Hypothalamus (tissue), 51 donors: ENCODE data around the gene ULK3.
"Not testable (repeated sequence)": the region's sequence is repeated elsewhere in the genome, so short reads cannot be mapped to it uniquely, and the experiment has no call there.

Experiments used
- DNase-seq, 51 donors: peaks; one replicate each; lab custom pipeline; 2025; lab: John Stamatoyannopoulos, UW

Gene ULK3, protein sequence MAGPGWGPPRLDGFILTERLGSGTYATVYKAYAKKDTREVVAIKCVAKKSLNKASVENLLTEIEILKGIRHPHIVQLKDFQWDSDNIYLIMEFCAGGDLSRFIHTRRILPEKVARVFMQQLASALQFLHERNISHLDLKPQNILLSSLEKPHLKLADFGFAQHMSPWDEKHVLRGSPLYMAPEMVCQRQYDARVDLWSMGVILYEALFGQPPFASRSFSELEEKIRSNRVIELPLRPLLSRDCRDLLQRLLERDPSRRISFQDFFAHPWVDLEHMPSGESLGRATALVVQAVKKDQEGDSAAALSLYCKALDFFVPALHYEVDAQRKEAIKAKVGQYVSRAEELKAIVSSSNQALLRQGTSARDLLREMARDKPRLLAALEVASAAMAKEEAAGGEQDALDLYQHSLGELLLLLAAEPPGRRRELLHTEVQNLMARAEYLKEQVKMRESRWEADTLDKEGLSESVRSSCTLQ

DNA sequence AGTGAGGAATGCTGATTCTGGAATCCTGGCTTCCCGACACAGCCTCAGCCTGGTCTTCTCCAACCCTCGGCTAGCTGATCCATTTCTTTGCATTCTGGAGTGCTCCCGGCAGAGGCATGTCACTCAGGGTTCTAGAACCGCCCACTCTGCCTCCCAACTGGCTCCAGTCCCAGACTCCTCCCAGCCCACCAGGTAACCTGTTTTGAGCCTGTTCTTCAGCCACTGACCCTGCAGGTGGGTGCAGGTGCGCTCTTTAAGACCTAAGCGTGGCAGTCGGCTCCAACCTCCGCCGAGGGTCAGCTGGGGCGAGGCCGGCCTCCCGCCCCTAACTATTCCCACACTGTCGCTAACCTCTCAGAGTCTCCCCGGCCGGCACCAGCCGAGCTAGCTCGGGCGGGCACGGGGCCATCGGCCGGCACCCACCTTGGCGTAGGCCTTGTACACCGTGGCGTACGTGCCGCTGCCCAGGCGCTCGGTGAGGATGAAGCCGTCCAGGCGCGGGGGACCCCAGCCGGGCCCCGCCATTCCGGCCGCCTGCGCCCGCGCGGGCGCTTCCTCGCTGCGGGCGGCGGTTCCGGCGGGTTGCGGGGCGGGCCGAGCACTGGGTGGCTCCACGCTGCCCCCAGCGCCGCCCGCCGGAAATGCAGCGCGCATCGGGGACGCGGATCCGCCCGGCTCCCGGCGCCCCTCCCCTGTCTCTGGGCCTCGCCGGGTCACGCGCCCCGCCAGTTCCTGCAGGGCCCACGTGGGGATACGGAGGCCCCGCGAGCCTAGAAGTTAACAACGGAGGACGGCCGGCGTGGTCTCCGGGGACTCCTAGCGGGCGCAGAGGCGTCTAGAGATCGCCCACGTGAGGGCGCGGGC lies at the start of gene ULK3:
Gene ULK3 (minus strand): TSS at position 576 of the 864 bp plus-strand sequence. CDS start 51 bp downstream, at position 525.
- DNase-seq = peak; percentile 28 to 98 (median 86)

- no peak for DNase-seq
Measured at GRCh38 chr15:74892313-74892712, 49.4 kb upstream of the ULK3 start.

GRCh38 chr15:74891469-74891868 lies 48.5 kb upstream of the ULK3 start:
- DNase-seq = no peak

GRCh38 chr15:74890665-74890960 lies 47.7 kb upstream of the ULK3 start:
- no peak for DNase-seq

DNA sequence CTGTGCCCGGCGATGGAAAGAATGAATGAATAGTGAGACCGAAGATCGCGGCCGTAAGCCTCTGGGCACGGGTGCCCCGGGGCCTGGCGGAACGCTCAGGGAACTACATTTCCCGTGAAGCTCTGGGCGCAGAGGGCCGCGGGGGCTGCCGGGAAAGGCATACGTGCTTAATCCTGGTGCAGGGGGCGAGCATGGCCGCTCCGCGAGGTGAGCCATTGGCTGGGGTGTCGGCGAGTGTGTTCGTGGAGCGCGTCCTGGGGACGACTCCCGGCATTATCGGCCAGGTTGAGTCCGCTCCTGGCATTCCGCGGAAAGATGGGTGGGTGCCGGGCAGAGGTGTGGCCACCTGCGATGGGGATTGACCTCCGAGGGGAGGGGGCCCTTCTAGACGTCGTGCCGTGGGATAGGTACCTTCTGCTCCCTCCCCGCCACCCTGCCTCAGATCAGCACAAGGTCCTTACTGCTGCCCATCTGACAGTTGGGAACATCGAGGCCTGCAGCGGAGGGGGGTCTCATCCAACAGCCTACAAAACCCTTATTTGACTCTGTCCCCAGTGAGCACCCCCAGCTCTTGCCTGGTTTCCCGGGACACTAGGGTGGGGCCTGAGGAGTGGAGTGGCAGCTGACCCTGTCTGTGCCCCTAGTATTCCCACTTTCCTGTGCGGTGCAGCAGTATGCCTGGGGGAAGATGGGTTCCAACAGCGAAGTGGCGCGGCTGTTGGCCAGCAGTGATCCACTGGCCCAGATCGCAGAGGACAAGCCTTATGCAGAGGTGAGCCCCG lies 47.1 kb upstream of the ULK3 start, which contains the start of gene MPI:
Gene MPI (plus strand): TSS at position 160 of the 782 bp plus-strand sequence. CDS start 32 bp downstream, at position 192.
- DNase-seq = peak; percentile 50 to 91 (median 79)

- DNase-seq = peak in 35 of 51 donors; percentile 5 to 86 (median 34)
Measured at GRCh38 chr15:74889390-74889882, 46.5 kb upstream of the ULK3 start.

- DNase-seq = no peak
Measured at GRCh38 chr15:74888716-74889115, 45.8 kb upstream of the ULK3 start.

DNA sequence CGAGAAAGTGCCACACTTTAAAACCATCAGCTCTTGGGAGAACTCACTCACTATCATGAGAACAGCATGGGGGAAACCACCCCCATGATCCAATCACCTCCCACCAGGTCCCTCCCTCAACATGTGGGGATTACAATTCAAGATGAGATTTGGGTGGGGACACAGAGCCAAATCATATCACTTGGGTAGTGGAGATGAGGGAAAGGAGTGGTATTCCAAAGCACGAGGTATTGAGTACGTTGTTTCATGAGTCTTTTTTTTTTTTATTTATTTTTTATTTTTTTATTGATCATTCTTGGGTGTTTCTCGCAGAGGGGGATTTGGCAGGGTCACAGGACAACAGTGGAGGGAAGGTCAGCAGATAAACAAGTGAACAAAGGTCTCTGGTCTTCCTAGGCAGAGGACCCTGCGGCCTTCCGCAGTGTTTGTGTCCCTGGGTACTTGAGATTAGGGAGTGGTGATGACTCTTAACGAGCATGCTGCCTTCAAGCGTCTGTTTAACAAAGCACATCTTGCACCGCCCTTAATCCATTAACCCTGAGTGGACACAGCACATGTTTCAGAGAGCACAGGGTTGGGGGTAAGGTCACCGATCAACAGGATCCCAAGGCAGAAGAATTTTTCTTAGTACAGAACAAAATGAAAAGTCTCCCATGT lies 44.7 kb upstream of the ULK3 start:
- not testable (repeated sequence) for DNase-seq

DNA sequence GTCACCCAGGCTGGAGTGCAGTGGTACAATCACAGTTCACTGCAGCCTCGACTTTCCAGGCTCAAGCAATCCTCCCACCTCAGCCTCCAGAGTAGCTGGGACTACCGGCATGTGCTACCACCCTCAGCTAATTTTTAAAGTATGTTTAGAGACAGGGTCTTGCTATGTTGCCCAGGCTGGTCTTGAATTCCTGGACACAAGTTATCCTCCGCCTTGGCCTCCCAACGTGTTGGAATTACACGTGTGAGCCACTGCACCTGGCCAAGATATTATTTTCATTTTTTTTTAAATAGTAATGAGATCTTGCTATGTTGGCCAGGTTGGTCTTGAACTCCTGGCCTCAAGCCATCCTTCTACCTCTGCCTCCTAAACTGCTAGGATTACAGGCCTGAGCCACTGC lies 42.5 kb upstream of the ULK3 start:
- DNase-seq = no peak

- DNase-seq = no peak
Measured at GRCh38 chr15:74884428-74885223, 41.7 kb upstream of the ULK3 start.

GRCh38 chr15:74882528-74882927 lies 39.6 kb upstream of the ULK3 start:
- no peak for DNase-seq

DNA sequence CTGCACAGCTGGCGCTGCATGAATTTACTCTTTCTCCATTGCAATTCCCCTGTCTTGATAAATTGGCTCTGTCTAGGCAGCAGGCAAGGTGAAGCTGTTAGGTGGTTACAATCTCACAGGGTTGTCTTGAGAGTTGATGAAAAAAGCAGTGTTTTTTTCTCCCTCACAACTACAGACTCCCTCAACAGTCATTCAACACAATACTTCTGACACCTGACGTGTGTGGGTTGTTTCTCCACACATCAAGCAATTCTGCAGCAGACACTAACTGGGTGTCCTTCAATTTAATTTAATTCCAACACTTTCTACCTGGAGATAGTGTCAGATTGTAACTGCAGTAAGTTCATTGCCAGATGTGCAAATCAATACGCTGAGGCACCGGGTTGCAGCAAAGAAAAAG lies 35.3 kb upstream of the ULK3 start:
- DNase-seq = no peak

- DNase-seq = peak in 6 of 51 donors; percentile 13 to 62 (median 36)
Measured at GRCh38 chr15:74873756-74874424, 30.9 kb upstream of the ULK3 start.

DNA sequence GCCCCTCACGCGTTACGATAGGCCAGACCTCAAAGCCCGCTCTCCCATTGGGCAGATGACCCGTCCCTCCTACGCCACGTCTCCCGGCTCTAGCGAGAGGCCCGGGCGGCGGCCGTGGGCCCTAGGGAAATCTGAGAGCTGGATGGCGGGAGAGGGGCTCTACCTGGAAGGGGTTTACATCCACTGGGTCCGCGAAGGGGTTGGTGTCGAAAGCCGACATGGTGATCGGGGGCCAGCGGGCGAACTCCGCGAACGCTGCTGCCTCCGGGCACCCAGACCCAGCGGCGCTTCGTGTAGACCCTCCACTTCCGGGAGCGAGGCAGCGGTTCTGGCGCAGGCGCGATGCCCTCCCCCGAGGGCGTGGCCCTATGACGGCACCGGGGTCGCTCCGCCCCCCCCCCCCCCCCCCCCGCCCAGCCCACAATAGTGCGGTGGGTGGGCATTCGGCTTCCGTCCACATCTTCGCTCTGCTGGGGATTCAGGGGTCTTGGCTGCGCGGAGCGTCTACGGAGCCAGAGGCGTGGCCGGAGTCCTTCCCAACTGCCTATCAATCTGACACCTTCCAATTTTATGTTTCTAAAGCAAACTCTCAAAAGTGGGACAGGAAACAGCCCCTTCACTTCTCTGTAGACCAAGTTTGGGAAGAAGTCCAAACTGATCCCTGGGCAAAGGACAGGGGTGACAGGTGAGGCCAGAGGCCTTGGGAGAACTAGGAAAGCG lies 30.2 kb upstream of the ULK3 start, which contains the start of gene SCAMP2:
Gene SCAMP2 (minus strand): TSS at position 330 of the 720 bp plus-strand sequence. CDS start 110 bp downstream, at position 220.
- peak; percentile 77 to 100 (median 95) for DNase-seq

DNA sequence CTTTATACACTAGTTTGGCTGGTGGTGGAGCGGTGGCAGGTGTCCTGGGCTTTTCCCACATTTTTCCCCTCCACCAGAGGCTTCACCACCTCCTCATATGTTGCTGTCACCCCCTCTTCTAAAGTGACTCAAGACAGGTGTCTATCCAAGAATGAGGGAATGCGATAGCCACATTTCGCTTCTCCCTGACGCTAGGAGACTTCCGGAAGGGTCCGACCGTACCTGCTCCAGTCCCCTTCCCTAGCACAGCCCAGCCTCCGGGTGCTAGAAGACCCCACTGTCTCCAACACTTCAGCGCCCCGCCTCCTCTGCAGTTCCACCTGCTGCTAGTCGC lies 29.7 kb upstream of the ULK3 start:
- no peak for DNase-seq

GRCh38 chr15:74870436-74871215 lies 27.7 kb upstream of the ULK3 start:
- no peak for DNase-seq
